ENCODE data around the gene LCN15. TPM values are rescaled to one million over a fixed set of nuclear protein-coding genes. Genes with fewer than 3 reads are reported as not detected.

Gene LCN15
- total and polyA plus RNA-seq, 2 of the 13 experiments (the other 11 are each of a cell fraction or from before 2014, with no cell fraction given) = 1.3 to 53.7 TPM

DNA sequence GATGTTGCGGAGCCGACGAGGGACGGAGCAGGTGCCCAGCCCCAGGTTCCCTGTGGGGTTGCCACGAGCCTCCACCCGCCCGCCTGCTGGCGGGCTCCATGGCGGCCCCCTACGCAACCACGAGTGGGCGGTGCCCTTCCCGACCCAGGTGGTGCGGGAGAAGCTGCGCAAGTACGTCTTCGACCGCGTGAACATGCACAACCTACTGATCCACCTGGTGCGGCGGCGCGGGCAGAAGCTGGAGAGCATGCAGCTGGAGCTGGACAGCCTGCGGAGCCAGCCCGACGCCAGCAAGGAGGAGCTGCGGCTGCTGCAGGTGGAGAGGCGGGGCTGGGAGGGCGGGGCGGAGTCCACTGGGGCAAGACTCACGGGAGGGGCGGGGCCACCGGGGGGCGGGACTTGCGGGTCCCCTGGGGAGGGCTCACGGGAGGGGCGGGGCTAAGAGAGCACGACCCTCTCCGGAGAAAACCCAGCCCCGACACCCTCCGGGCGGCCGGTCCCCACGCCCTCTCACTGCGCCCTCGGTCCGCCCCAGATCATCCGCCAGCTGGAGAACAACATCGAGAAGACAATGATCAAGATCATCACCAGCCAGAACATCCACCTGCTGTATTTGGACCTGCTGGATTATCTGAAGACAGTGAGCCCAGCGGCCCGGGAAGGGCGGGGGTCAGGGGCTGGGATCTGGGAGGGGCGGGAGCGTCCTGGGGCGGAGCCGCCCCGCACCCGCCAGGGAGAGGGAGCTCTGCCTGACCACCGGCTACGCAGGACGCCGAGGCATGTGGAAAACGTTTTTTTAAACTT is 35.7 kb upstream of the LCN15 start (continued):
- TF ChIP-seq EP300 (IDR thresholded peaks at IDR 0.05; ENCODE audit: low read depth in 2 of 2, low read length in 2 of 2) (no peak), EP300 (CRISPR knock-in tag; IDR thresholded peaks at IDR 0.05; ENCODE audit: borderline replicate concordance) (0 out of 2 replicates have a peak, but pooled peaks have one; percentile 9), XBP1 (CRISPR knock-in tag; IDR thresholded peaks at IDR 0.05) (peak; percentile 35; the same call in 1 of the 2 replicates), KMT2B (CRISPR knock-in tag; IDR thresholded peaks at IDR 0.05) (no peak), MAZ (IDR thresholded peaks at IDR 0.05; ENCODE audit: borderline replicate concordance, low read depth, low read length) (no peak; the same call in 1 of the 2 replicates), MAZ (CRISPR knock-in tag; IDR thresholded peaks at IDR 0.05; ENCODE audit: low read depth) (peak; percentile 34), KDM5A (IDR thresholded peaks at IDR 0.05; ENCODE audit: borderline replicate concordance, low read length) (peak; percentile 75; the same call in 1 of the 2 replicates), DNMT1 (CRISPR knock-in tag; IDR thresholded peaks at IDR 0.05) (no peak; the same call in 1 of the 2 replicates), TOE1 (CRISPR knock-in tag; IDR thresholded peaks at IDR 0.05) (no peak), SAP130 (CRISPR knock-in tag; IDR thresholded peaks at IDR 0.05; ENCODE audit: low read depth) (peak; percentile 55), PITX1 (CRISPR knock-in tag; IDR thresholded peaks at IDR 0.05) (no peak), JUND (CRISPR knock-in tag; IDR thresholded peaks at IDR 0.05) (no peak), FOXO1 (CRISPR knock-in tag; IDR thresholded peaks at IDR 0.05) (no peak), NFIB (CRISPR knock-in tag; IDR thresholded peaks at IDR 0.05; ENCODE audit: borderline replicate concordance) (no peak), ZFP36L1 (CRISPR knock-in tag; IDR thresholded peaks at IDR 0.05) (no peak), ZNF773 (CRISPR knock-in tag; IDR thresholded peaks at IDR 0.05; ENCODE audit: borderline replicate concordance) (no peak), NAIF1 (CRISPR knock-in tag; IDR thresholded peaks at IDR 0.05; ENCODE audit: borderline replicate concordance) (no peak), GFI1 (CRISPR knock-in tag; IDR thresholded peaks at IDR 0.05; ENCODE audit: borderline replicate concordance) (no peak), MATR3 (CRISPR knock-in tag; IDR thresholded peaks at IDR 0.05) (no peak), SETDB1 (CRISPR knock-in tag; IDR thresholded peaks at IDR 0.05; ENCODE audit: borderline replicate concordance) (no peak)
- TF ChIP-seq, protein P1, sequence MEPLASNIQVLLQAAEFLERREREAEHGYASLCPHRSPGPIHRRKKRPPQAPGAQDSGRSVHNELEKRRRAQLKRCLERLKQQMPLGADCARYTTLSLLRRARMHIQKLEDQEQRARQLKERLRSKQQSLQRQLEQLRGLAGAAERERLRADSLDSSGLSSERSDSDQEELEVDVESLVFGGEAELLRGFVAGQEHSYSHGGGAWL (CRISPR knock-in tag; IDR thresholded peaks at IDR 0.05) = no peak
- TF ChIP-seq, protein P2, sequence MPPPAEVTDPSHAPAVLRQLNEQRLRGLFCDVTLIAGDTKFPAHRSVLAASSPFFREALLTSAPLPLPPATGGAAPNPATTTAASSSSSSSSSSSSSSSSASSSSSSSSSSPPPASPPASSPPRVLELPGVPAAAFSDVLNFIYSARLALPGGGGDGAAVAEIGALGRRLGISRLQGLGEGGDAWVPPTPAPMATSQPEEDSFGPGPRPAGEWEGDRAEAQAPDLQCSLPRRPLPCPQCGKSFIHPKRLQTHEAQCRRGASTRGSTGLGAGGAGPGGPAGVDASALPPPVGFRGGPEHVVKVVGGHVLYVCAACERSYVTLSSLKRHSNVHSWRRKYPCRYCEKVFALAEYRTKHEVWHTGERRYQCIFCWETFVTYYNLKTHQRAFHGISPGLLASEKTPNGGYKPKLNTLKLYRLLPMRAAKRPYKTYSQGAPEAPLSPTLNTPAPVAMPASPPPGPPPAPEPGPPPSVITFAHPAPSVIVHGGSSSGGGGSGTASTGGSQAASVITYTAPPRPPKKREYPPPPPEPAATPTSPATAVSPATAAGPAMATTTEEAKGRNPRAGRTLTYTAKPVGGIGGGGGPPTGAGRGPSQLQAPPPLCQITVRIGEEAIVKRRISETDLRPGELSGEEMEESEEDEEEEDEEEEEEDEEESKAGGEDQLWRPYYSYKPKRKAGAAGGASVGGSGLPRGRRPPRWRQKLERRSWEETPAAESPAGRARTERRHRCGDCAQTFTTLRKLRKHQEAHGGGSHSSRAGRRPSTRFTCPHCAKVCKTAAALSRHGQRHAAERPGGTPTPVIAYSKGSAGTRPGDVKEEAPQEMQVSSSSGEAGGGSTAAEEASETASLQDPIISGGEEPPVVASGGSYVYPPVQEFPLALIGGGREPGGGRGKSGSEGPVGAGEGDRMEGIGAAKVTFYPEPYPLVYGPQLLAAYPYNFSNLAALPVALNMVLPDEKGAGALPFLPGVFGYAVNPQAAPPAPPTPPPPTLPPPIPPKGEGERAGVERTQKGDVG (CRISPR knock-in tag; IDR thresholded peaks at IDR 0.05; ENCODE audit: borderline replicate concordance) = no peak
- TF ChIP-seq, protein P3, sequence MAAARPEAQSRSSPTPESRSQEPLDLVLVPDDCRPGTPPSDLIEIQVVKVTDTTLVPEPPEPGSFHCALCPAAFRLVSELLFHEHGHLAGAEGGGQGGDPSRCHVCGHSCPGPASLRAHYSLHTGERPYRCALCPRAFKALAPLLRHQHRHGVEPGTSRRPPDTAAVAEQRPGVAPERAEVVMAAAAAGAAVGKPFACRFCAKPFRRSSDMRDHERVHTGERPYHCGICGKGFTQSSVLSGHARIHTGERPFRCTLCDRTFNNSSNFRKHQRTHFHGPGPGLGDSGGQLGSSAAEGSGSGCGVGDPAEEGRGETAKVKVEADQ (CRISPR knock-in tag; IDR thresholded peaks at IDR 0.05; ENCODE audit: borderline replicate concordance) = no peak
- TF ChIP-seq, protein P4, sequence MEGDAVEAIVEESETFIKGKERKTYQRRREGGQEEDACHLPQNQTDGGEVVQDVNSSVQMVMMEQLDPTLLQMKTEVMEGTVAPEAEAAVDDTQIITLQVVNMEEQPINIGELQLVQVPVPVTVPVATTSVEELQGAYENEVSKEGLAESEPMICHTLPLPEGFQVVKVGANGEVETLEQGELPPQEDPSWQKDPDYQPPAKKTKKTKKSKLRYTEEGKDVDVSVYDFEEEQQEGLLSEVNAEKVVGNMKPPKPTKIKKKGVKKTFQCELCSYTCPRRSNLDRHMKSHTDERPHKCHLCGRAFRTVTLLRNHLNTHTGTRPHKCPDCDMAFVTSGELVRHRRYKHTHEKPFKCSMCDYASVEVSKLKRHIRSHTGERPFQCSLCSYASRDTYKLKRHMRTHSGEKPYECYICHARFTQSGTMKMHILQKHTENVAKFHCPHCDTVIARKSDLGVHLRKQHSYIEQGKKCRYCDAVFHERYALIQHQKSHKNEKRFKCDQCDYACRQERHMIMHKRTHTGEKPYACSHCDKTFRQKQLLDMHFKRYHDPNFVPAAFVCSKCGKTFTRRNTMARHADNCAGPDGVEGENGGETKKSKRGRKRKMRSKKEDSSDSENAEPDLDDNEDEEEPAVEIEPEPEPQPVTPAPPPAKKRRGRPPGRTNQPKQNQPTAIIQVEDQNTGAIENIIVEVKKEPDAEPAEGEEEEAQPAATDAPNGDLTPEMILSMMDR (CRISPR knock-in tag; IDR thresholded peaks at IDR 0.05) = 0 out of 2 replicates have a peak, but pooled peaks have one; percentile 2
